H1 (cell line): ENCODE results near the gene SLC25A21. TPM values are rescaled to one million over a fixed set of nuclear protein-coding genes. Genes with fewer than 3 reads are reported as not detected.

ENCODE experiments used
- CTCF ChIA-PET: fragments of 300-600 bp; sonication (Branson Sonifier 250); formaldehyde crosslinking; loops from one replicate; lab custom pipeline; 2021; ENCODE audit not compliant: partially characterized antibody; lab: Charles Lee
- POLR2A ChIA-PET: fragments of 300-600 bp; sonication (Branson Sonifier 250); formaldehyde crosslinking; loops from one replicate; lab custom pipeline; 2021; ENCODE audit warnings: inconsistent platforms; ENCODE audit not compliant: partially characterized antibody; lab: Charles Lee
- DNase-seq, 2 experiments: peaks; one replicate each; pipeline versions ENCODE4 v3.0.0 to v3.0.0-alpha.2; 2010 to 2022; ENCODE audit warnings: low spot score in 2 of 2, low read depth in 1 of 2, mixed read lengths in 1 of 2
- FAIRE-seq: peaks from 2 replicates; lab custom pipeline; 2011; peaks lifted over from hg19 to GRCh38; lab: Jason Lieb, UNC
- H2AFZ ChIP-seq: 2 replicates; pipeline ENCODE4 v1.8.1; 2012; ENCODE audit warnings: low read length, inconsistent platforms
- H2AK5ac ChIP-seq: 2 replicates; pipeline ENCODE4 v1.6.1; 2013; ENCODE audit warnings: low read depth, low read length
- H2BK120ac ChIP-seq: replicated peaks from 2 replicates; pipeline ENCODE3; 2013; ENCODE audit warnings: low read depth, low read length, inconsistent platforms
- H2BK12ac ChIP-seq: 2 replicates; pipeline ENCODE4 v1.6.1; 2013; ENCODE audit warnings: low read depth, low read length
- H2BK15ac ChIP-seq: 2 replicates; pipeline ENCODE4 v1.6.1; 2013; ENCODE audit warnings: low read length
- H2BK20ac ChIP-seq: 2 replicates; pipeline ENCODE4 v1.6.1; 2013; ENCODE audit warnings: low read length
- H2BK5ac ChIP-seq: 2 replicates; pipeline ENCODE4 v1.6.1; 2013; ENCODE audit warnings: low read depth, low read length
- H3K14ac ChIP-seq: 2 replicates; pipeline ENCODE4 v1.6.1; 2013; ENCODE audit warnings: inconsistent platforms; ENCODE audit not compliant: insufficient read length
- H3K18ac ChIP-seq: 2 replicates; pipeline ENCODE4 v1.6.1; 2013; ENCODE audit warnings: low read length; ENCODE audit errors: extremely low read depth
- H3K23ac ChIP-seq: 2 replicates; pipeline ENCODE4 v1.6.1; 2013; ENCODE audit warnings: inconsistent platforms; ENCODE audit not compliant: insufficient read length
- H3K23me2 ChIP-seq: 2 replicates; pipeline ENCODE4 v1.6.1; 2013; ENCODE audit warnings: low read depth, low read length
- H3K27ac ChIP-seq: 2 replicates; pipeline ENCODE4 v1.6.1; 2011; ENCODE audit warnings: low read depth, low read length, inconsistent platforms
- H3K27me3 ChIP-seq, 4 experiments: replicated peaks in 1 of 4; 1 replicate in 1 of 4; 2 replicates in 3 of 4; pipeline versions ENCODE4 v1.6.1 to v1.8.1; 2011 to 2013; ENCODE audit warnings: low read length in 3 of 4, mild to moderate bottlenecking in 3 of 4, inconsistent platforms in 2 of 4, mixed read lengths in 2 of 4, moderate library complexity in 1 of 4; ENCODE audit not compliant: control insufficient read depth in 3 of 4, insufficient read depth in 3 of 4; ENCODE audit errors: extremely low read depth in 1 of 4
- H3K36me3 ChIP-seq, 4 experiments: 2 replicates each; pipeline versions ENCODE4 v1.6.1 to v1.8.1; 2011 to 2013; ENCODE audit warnings: mild to moderate bottlenecking in 4 of 4, low read length in 3 of 4, moderate library complexity in 2 of 4, control low read depth in 1 of 4, inconsistent platforms in 1 of 4; ENCODE audit not compliant: insufficient read depth in 4 of 4, control insufficient read depth in 2 of 4
- H3K4ac ChIP-seq: replicated peaks from 2 replicates; pipeline ENCODE3; 2013; ENCODE audit warnings: low read length, low read depth, mixed read lengths, inconsistent platforms; ENCODE audit not compliant: insufficient read length
- H3K4me1 ChIP-seq, 4 experiments: replicated peaks in 1 of 4; 1 replicate in 1 of 4; 2 replicates in 3 of 4; pipeline versions ENCODE4 v1.6.1 to v1.8.1; 2011 to 2013; ENCODE audit warnings: low read length in 3 of 4, inconsistent platforms in 2 of 4, mixed read lengths in 1 of 4; ENCODE audit not compliant: insufficient read depth in 4 of 4, control insufficient read depth in 3 of 4
- H3K4me2 ChIP-seq, 2 experiments: 2 replicates each; pipeline versions ENCODE4 v1.6.1 to v1.8.1; 2011 to 2013; ENCODE audit warnings: low read depth in 2 of 2, low read length in 2 of 2, control low read depth in 1 of 2, inconsistent platforms in 1 of 2, mild to moderate bottlenecking in 1 of 2; ENCODE audit not compliant: insufficient read depth in 1 of 2
- H3K4me3 ChIP-seq, 4 experiments: fragments of 200-600, 300-600 bp in 1 of 4; sonication (generic), shearing (Covaris generic), sonication (Bioruptor Twin) in 1 of 4; 2 replicates each; pipeline versions ENCODE4 v1.5.1 to v1.8.1; 2011 to 2016; ENCODE audit warnings: low read length in 4 of 4, low read depth in 3 of 4, control low read depth in 2 of 4, inconsistent platforms in 2 of 4, mild to moderate bottlenecking in 2 of 4, mixed read lengths in 1 of 4, moderate library complexity in 1 of 4; ENCODE audit not compliant: insufficient read depth in 2 of 4; ENCODE audit errors: extremely low read depth in 1 of 4
- H3K56ac ChIP-seq: replicated peaks from 2 replicates; pipeline ENCODE3; 2013; ENCODE audit warnings: low read depth, mild to moderate bottlenecking, mixed read lengths, low read length, inconsistent platforms; ENCODE audit not compliant: insufficient read length
- H3K79me1 ChIP-seq: 2 replicates; pipeline ENCODE4 v1.6.1; 2013; ENCODE audit warnings: low read depth, low read length, control low read depth
- H3K79me2 ChIP-seq, 2 experiments: 2 replicates each; pipeline versions ENCODE4 v1.6.1 to v1.8.1; 2012 to 2013; ENCODE audit warnings: low read length in 2 of 2, mild to moderate bottlenecking in 2 of 2, inconsistent platforms in 1 of 2; ENCODE audit not compliant: insufficient read depth in 2 of 2, control insufficient read depth in 1 of 2
- H3K9ac ChIP-seq, 4 experiments: replicated peaks in 1 of 4; 1 replicate in 1 of 4; 2 replicates in 3 of 4; pipeline versions ENCODE4 v1.6.1 to v1.8.1; 2011 to 2013; ENCODE audit warnings: low read depth in 3 of 4, low read length in 3 of 4, control low read depth in 2 of 4, mild to moderate bottlenecking in 2 of 4, moderate library complexity in 2 of 4, inconsistent platforms in 1 of 4; ENCODE audit errors: extremely low read depth in 1 of 4
- H3K9me3 ChIP-seq, 2 experiments: 2 replicates each; pipeline versions ENCODE4 v1.6.1 to v1.8.1; 2012 to 2013; ENCODE audit warnings: mild to moderate bottlenecking in 2 of 2, moderate library complexity in 2 of 2, control low read depth in 1 of 2, inconsistent platforms in 1 of 2, low read depth in 1 of 2, low read length in 1 of 2, mixed read lengths in 1 of 2; ENCODE audit not compliant: insufficient read depth in 2 of 2
- H4K20me1 ChIP-seq, 2 experiments: replicated peaks in 1 of 2; 2 replicates each; pipeline versions ENCODE3 to v1.8.1; 2011 to 2013; ENCODE audit warnings: inconsistent platforms in 2 of 2, low read length in 2 of 2, mild to moderate bottlenecking in 1 of 2; ENCODE audit not compliant: insufficient read depth in 2 of 2, control insufficient read depth in 1 of 2
- H4K5ac ChIP-seq: 2 replicates; pipeline ENCODE4 v1.6.1; 2013; ENCODE audit warnings: low read length, low read depth, mixed read lengths, inconsistent platforms; ENCODE audit not compliant: insufficient read length
- H4K8ac ChIP-seq: 2 replicates; pipeline ENCODE4 v1.8.0; 2013; ENCODE audit warnings: mild to moderate bottlenecking, moderate library complexity, low read length, inconsistent platforms; ENCODE audit not compliant: insufficient read depth; ENCODE audit errors: extremely low read depth
- H4K91ac ChIP-seq: replicated peaks from 2 replicates; pipeline ENCODE3; 2013; ENCODE audit warnings: low read length, mixed read lengths, inconsistent platforms; ENCODE audit not compliant: insufficient read length
- BCL11A ChIP-seq, 2 experiments: IDR thresholded peaks; one replicate each; pipeline ENCODE4 v1.6.1; 2011; ENCODE audit warnings: low read depth in 2 of 2, low read length in 2 of 2, mild to moderate bottlenecking in 2 of 2
- CREB1 ChIP-seq: IDR thresholded peaks from 2 replicates; pipeline ENCODE4 v1.6.1; 2012; ENCODE audit warnings: inconsistent platforms
- CTBP2 ChIP-seq: IDR thresholded peaks from 2 replicates; pipeline ENCODE4 v1.7.0; 2011; ENCODE audit warnings: borderline replicate concordance, mild to moderate bottlenecking, moderate library complexity, mixed read lengths, low read length; ENCODE audit not compliant: insufficient read depth, insufficient read length
- JUN ChIP-seq: IDR thresholded peaks from 2 replicates; pipeline ENCODE4 v1.6.1; 2011; ENCODE audit warnings: low read depth, mild to moderate bottlenecking, improper control_type of control experiment, low read length
- RNF2 ChIP-seq: fragments of 200-900, 300-1000 bp; sonication (generic); IDR thresholded peaks from 2 replicates; pipeline ENCODE4 v1.7.1; 2016; ENCODE audit warnings: borderline replicate concordance, low read depth, mild to moderate bottlenecking, antibody characterized with exemption, low read length; ENCODE audit not compliant: poor library complexity, severe bottlenecking; ENCODE audit errors: missing control alignments
- SIX5 ChIP-seq: IDR thresholded peaks from 2 replicates; pipeline ENCODE4 v1.6.1; 2011; ENCODE audit warnings: mild to moderate bottlenecking, low read depth, low read length
- WGBS, 2 experiments: shearing (Covaris generic) in 1 of 2; methylation state at CpG; one replicate each; pipeline versions ENCODE4 v1.1.6 to v1.1.7; 2013 to 2015; ENCODE audit warnings: low lambda C conversion rate in 2 of 2, mixed read lengths in 2 of 2, inconsistent platforms in 1 of 2, low coverage in 1 of 2, missing lambda C conversion rate in 1 of 2; ENCODE audit not compliant: insufficient replicate concordance in 2 of 2, insufficient coverage in 1 of 2, insufficient read length in 1 of 2; ENCODE audit errors: extremely low coverage in 1 of 2, missing lambda C conversion rate in 1 of 2; 5-methylcytosine and 5-hydroxymethylcytosine counted together
- polyA plus RNA-seq, 7 experiments: library from polyadenylated mRNA; depleted of rRNA in 3 of 7; stranded (reverse) in 5 of 7; unstranded in 2 of 7; fragments of >200 nt in 5 of 7; fragments of 200-250 nt in 2 of 7; gene quantifications; 1 replicate in 5 of 7; 2 replicates in 1 of 7; 4 replicates in 1 of 7; pipeline versions ENCODE4 v1.2.1 to v1.2.3, GENCODE V29; 2011 to 2013; ENCODE audit warnings: missing spikeins in 2 of 7, mixed read lengths in 2 of 7
- total RNA-seq: library from RNA; stranded (reverse); fragmentation: NEBNext Ultra II Directional; extraction: Animal tissue kit (Norgen Biotek cat#: 25700); gene quantifications from 2 replicates; pipeline ENCODE4 v1.2.1, GENCODE V29; 2021

The SLC25A21 gene
- total and polyA plus RNA-seq, 2 of the 8 experiments (the other 6 are each of a cell fraction or from before 2014, with no cell fraction given): 6.9 to 15.7 TPM

GRCh38 chr14:36647824-36648753 is 524.3 kb downstream of the SLC25A21 start:
- no peak overlapping the region for H2BK5ac ChIP-seq
- no peak overlapping the region for H3K27ac ChIP-seq
- peak overlapping the region; percentile 19 to 64 (median 57); a peak in 7 of 8 replicates for H3K4me3 ChIP-seq
- H3K4me2 ChIP-seq: peak overlapping the region; percentile 73 to 93
- WGBS, 2 experiments: 2% methylated on average over 61 of the region's 62 CpGs; no CpG with 5 or more reads in 1 of the 2 experiments
- H3K14ac ChIP-seq: no peak overlapping the region
- no peak overlapping the region for H3K18ac ChIP-seq
- peak overlapping the region; percentile 65; the same call in 1 of the 2 replicates for H2AFZ ChIP-seq
- DNase-seq: peak in 1 of 2 experiments; percentile 80
- peaks cover 2 to 10% of the 10 kb centered on the region in 2 experiments for H4K20me1 ChIP-seq
- H2BK12ac ChIP-seq: no peak overlapping the region
- H2AK5ac ChIP-seq: no peak overlapping the region
- peaks cover 0 to 15% (median 7%) of the 10 kb centered on the region in 4 experiments; a peak in 6 of 7 replicates for H3K4me1 ChIP-seq
- H3K79me1 ChIP-seq: peaks cover 2% of the 10 kb centered on the region; the same call in 1 of the 2 replicates
- no peak overlapping the region for H2BK20ac ChIP-seq
- peak overlapping the region; percentile 77; the same call in 1 of the 2 replicates for H4K8ac ChIP-seq
- no peaks in the 10 kb centered on the region for H3K36me3 ChIP-seq
- no peak overlapping the region for H3K56ac ChIP-seq
- no peak overlapping the region for H2BK120ac ChIP-seq
- H3K23me2 ChIP-seq: peaks cover 11% of the 10 kb centered on the region; the same call in 1 of the 2 replicates
- FAIRE-seq: peak; percentile 28
- no peak overlapping the region for H4K5ac ChIP-seq
- POLR2A ChIA-PET: interaction anchor here (0.7 to 1.3 kb wide), 3 partner anchors 10 to 152 kb away, joined by 3 read pairs; no protein-coding TSS in a partner anchor
- H3K27me3 ChIP-seq: peaks cover 73 to 85% (median 82%) of the 10 kb centered on the region in 4 experiments
- no peak overlapping the region for H3K23ac ChIP-seq
- H2BK15ac ChIP-seq: no peak overlapping the region
- H3K79me2 ChIP-seq: no peaks in the 10 kb centered on the region
- H3K4ac ChIP-seq: no peak overlapping the region
- H4K91ac ChIP-seq: no peak overlapping the region
- no peak overlapping the region for H3K9ac ChIP-seq
- CTCF ChIA-PET: interaction anchor here (0.6 to 11.6 kb wide), 47 partner anchors 9 to 937 kb away, joined by 3 to 132 read pairs (median 5); partner anchors contain the start of genes NKX2-8 and PAX9
- H3K9me3 ChIP-seq: no peaks in the 10 kb centered on the region
- no peak for TF ChIP-seq JUN
- TF ChIP-seq BCL11A (IDR thresholded peaks at IDR 0.05; ENCODE audit: low read depth in 2 of 2, low read length in 2 of 2): no peak
- no peak for TF ChIP-seq CREB1
- TF ChIP-seq CTBP2: peak; percentile 98
- TF ChIP-seq RNF2: peak; percentile 97
- no peak for TF ChIP-seq SIX5
